Stimulated activated naive CD8-positive, alpha-beta T cell treated with anti-CD3 and anti-CD28 coated beads, Interleukin-15, Interleukin-2, amounts not matched to agents 100 ng/mL and 50 ng/mL, for 24 hours (primary cell): ENCODE measurements around the gene GSTA4.

Experiments
- H3K27ac Mint-ChIP-seq: one replicate; pipeline ENCODE4 v1.8.0; 2021; ENCODE audit warnings: mild to moderate bottlenecking, mixed read lengths
- H3K27me3 Mint-ChIP-seq: one replicate; pipeline ENCODE4 v1.8.0; 2021; ENCODE audit warnings: mixed read lengths
- H3K36me3 Mint-ChIP-seq: one replicate; pipeline ENCODE4 v1.8.0; 2021; ENCODE audit warnings: low read depth, mixed read lengths
- H3K4me1 Mint-ChIP-seq: one replicate; pipeline ENCODE4 v1.8.0; 2021; ENCODE audit warnings: low read depth, mixed read lengths
- H3K4me3 Mint-ChIP-seq: one replicate; pipeline ENCODE4 v1.8.0; 2021; ENCODE audit warnings: mild to moderate bottlenecking, mixed read lengths
- H3K9me3 Mint-ChIP-seq: one replicate; pipeline ENCODE4 v1.8.0; 2021; ENCODE audit warnings: mixed read lengths

Gene GSTA4

DNA sequence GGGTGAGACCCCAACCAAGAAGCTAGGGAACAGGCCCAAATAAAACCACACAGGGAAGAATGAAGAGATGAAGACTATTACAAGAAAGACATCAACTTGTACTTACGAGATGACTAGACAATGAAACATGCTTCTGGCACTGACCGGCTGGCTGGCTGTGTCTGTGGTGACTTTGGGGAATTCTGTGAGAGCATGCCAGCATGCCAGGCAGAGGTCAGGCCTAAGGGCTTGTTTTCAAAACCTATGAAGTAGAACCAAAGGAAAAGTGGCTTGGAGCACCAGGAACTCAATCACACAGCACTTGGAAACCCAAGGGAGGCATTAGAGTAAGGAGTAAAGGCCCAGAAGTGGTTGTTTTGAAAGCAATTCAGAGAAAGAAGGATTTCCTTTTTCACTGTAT lies 57.2 kb downstream of the GSTA4 start:
- Mint-ChIP-seq H3K27me3 (peaks cover 10% of the 10 kb centered on the region), H3K9me3 (no peaks in the 10 kb centered on the region), H3K27ac (no peak overlapping the region), H3K4me3 (no peak overlapping the region), H3K36me3 (no peaks in the 10 kb centered on the region), H3K4me1 (no peaks in the 10 kb centered on the region)

GRCh38 chr6:52933778-52934177 lies 61.3 kb downstream of the GSTA4 start:
- Mint-ChIP-seq H3K27me3 (peaks cover 7% of the 10 kb centered on the region), H3K4me3 (no peak overlapping the region), H3K27ac (no peak overlapping the region), H3K36me3 (no peaks in the 10 kb centered on the region), H3K9me3 (no peaks in the 10 kb centered on the region), H3K4me1 (no peaks in the 10 kb centered on the region)

GRCh38 chr6:52931351-52931750 lies 63.7 kb downstream of the GSTA4 start:
- Mint-ChIP-seq H3K9me3 (no peaks in the 10 kb centered on the region), H3K27me3 (peaks cover 9% of the 10 kb centered on the region), H3K4me1 (no peaks in the 10 kb centered on the region), H3K27ac (no peak overlapping the region), H3K4me3 (no peak overlapping the region), H3K36me3 (no peaks in the 10 kb centered on the region)

- Mint-ChIP-seq H3K27me3 (peaks cover 9% of the 10 kb centered on the region), H3K9me3 (no peaks in the 10 kb centered on the region), H3K4me1 (no peaks in the 10 kb centered on the region), H3K4me3 (no peak overlapping the region), H3K27ac (no peak overlapping the region), H3K36me3 (no peaks in the 10 kb centered on the region)
Observed at GRCh38 chr6:52929321-52930164, 65.5 kb downstream of the GSTA4 start.
